Measurements from ENCODE around the gene CDH1.

DNA sequence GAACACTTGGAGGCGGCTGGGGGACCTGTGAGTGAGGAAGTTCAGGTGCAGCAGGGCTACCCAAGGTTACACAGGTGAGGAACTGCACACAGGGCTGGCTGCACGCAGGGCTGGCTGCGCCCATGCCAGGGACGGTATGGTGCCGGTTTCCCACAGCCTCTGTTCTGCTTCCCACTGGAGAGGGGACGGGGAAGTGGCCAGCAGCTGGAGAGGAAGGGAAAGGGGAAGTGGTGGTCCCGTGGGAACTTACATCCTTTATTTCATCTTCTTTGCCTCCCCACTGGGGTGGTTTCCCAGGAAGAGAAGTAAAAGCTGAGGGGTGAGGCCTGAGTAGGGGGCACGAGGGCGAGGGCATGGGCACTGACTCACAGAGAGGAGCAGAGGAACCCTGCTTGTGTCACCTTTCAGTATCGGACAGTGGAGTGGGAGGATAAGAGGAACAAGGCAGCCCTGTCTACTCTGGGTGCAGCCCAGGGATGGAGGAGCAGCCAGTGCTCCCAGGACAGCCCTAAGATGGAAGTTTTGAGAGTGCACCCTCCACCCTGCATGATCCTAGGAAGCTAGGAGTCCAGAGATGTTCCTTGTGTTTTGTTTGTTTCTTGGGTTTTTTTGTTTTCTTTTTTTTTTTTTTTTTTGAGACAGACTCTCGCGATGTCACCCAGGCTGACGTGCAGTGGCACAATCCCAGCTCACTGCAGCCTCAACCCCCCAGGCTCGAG is 25.5 kb upstream of the CDH1 start:
- TF ChIP-seq POLR2A (IDR thresholded peaks at IDR 0.05; ENCODE audit: low read length) (no peak), GATA1 (IDR thresholded peaks at IDR 0.05; ENCODE audit: low read depth, low read length) (no peak)

Measured in erythroblast (primary cell).